HG02870 (cell line): ENCODE data around the gene HSF4.

ENCODE experiments used
- ATAC-seq: cut with Tn5 transposase; IDR thresholded peaks from one replicate; pipeline ENCODE4 v1.9.1; 2021; ENCODE audit warnings: mild to moderate bottlenecking, moderate library complexity; ENCODE audit not compliant: unreplicated experiment

HSF4 gene

DNA sequence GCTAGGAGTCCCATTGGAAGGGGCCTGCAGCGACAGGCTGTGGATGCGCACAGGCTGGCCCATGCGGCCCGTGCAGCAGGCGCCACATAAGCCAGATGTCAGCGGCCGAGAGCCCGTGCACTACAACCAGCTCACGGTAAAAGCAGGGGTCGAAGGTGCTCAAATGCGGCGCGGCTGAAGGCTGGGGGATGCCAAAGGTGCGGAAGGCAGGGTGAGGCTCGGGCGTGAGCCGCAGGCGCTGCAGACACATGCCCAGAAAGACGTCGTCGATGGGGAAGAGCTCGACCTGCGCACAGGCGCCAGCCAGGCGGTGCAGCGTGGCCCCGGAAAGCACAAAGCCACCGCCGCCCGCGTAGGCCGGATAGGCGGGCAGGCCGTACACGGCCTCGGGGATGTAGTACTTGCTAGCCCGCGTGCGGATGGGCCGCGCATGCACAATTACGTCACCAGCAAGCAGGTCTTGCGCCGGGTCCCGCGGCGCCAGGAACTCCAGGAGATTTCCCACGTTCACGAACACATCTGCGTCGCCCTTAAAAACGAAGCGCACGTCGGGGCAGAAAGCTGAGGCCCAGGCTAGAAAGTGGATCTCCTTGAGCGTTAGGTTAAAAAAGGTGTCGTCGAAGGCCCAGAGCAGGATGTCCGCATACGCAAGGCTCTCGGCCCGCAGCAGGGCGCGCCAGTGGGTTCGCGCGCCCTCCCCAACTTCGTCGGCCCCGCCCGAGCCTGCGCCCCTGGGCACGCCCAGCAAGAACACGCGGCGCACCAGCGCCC lies 15.1 kb upstream of the HSF4 start:
- no peak for ATAC-seq

DNA sequence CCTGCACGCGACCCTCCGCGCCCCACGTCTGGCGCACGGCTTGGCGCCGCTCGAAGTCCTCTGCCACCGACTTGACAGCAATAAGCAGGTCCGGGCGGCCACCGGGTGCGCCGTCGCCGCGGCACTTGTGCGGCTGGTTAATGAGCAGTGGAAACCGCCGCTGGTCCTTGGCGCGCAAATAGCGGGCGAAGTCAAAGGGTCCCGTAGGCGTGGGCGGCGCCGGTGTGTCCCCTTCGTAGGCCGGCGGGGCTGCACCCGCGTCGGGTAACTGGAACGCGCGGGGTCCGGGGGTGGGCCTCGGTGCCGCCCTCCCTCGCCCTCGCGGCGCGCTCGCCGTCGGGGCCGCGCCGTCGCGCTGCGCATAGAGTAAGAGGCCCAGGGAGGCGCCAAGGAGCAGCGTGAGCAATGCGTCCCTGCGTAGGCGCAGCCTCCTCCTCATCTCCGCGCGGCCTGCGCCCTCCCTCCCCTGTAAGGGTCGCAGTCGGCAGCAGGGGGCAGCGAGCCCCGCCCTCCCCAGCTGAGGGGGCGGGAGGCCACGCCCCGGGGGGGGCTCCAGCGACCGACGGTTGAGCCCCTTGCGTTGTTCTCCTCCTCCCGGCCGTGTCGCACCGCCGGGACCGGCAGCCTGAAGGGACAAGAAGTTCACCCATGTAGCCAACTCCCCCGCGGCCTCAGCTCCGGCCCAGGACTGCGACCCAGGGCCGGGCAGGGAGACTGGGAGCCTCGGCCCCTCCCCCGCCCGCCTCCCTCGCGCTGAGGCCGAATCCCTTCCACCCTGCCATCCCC lies 14.3 kb upstream of the HSF4 start:
- peak; percentile 29 for ATAC-seq

DNA sequence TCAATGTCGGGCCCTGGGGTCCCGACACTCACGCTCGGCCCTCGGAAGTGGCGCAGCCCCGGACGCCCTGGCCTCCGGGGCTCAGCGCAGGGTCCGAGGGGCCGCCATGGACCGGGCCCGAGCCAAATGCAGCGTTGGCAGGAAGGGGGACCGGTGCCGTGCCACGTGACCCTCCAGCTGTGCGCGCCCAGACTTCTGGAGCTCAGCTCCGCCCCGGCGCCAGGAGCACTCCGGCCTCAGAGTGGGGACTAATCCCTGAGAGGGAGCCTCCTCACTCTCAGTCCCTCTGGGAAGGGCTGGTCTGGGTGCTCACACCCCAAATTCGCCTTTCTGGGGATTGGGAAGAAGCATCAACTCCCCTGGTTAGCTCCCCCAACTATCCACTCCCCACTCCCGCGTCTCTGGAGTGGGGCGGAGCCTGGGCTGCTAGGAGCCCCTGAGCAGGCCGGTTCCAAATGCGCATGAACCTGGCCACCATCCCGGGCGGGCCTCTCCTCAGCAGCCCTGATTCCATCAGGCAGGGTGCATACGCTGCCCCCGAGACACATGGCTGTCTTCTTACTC lies 13.6 kb upstream of the HSF4 start, which contains the start of gene B3GNT9:
Gene B3GNT9 (minus strand): TSS at position 166 of the 564 bp plus-strand sequence. CDS start 513 bp downstream, outside the sequence.
- peak; percentile 61 for ATAC-seq

GRCh38 chr16:67151431-67152097 lies 13.0 kb upstream of the HSF4 start:
- no peak for ATAC-seq

GRCh38 chr16:67154578-67155294 lies 9.8 kb upstream of the HSF4 start:
- no peak for ATAC-seq

- ATAC-seq, result no peak
These were observed 9.0 kb upstream of the HSF4 start for GRCh38 chr16:67155295-67156142.

- no peak for ATAC-seq
These were observed 8.3 kb upstream of the HSF4 start for GRCh38 chr16:67156143-67156844.

- ATAC-seq, result no peak
These were observed 7.3 kb upstream of the HSF4 start for GRCh38 chr16:67157106-67157748.

- ATAC-seq, result no peak
These were observed 6.5 kb upstream of the HSF4 start for GRCh38 chr16:67157892-67158635.

- peak; percentile 44 for ATAC-seq
These were observed 5.6 kb upstream of the HSF4 start for GRCh38 chr16:67158637-67159600.

DNA sequence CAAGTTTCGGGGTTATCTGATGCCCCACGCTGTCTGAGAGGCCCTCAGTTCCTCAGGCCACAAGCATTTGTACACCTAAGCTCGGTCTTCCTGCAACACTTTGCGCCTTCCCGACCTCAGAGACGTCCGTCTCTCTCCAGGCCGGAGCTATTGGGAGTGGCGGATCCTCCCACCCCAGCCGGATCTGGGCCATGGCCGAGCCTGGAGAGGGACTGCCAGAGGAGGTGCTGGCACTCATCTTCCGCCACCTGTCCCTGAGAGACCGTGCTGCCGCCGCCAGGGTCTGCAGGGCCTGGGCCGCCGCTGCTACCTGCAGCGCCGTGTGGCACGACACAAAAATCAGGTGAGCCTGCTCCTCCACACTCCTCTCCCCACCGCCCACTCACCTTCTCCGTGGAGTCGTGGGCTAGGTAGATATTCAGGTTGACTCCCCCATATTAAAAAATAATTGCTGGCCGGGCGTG lies 2.9 kb upstream of the HSF4 start:
- no peak for ATAC-seq

GRCh38 chr16:67162506-67163163 lies 1.9 kb upstream of the HSF4 start:
- ATAC-seq, result no peak

GRCh38 chr16:67163164-67163998 lies 1.2 kb upstream of the HSF4 start:
- no peak for ATAC-seq

- no peak for ATAC-seq
These were observed 466 bp upstream of the HSF4 start for GRCh38 chr16:67163999-67164558.
